GM19463 (cell line): ENCODE measurements around the gene MYOZ1.
"Not testable (repeated sequence)": the region's sequence is repeated elsewhere in the genome, so short reads cannot be mapped to it uniquely, and the experiment has no call there.

ENCODE experiments used
- ATAC-seq: cut with Tn5 transposase; IDR thresholded peaks from one replicate; pipeline ENCODE4 v1.9.1; 2021; ENCODE audit warnings: mild to moderate bottlenecking, moderate library complexity; ENCODE audit not compliant: unreplicated experiment

Gene MYOZ1

DNA sequence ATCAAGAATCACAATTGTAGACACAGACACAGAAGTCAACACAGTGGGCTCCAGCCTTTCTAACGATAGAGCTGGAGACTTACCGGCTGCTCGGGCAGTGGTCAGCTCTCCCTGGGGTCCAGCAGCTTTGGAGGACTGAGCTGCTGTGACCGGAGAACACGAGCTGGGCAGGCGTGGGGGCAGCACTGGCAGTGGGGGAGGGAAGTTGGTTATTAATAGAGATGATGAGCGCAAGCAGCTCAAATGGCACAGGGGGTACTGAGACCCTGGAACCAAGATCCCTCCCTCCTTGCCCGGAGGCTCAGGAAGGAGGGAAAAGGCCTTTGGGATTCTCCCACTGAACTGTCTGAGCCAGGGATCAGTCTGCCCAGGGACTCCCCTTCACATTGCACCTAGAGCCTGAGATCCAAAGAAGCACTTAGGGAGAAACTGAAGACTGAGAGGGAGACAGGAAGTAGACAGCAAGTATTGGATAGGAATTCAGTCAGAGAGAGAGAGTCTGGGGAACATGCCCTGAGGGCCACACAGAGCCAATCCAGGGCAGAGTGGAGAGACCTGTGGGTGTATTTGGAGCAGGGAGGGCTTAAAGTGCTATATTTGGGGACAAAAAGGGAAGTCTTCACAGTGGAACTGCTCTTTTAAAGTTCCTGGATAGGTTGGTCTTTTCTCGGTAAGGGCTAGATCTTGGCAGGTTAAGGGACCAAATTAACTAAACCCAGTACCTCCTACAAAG lies at the start of gene MYOZ1:
Gene MYOZ1, minus strand, starts transcription at position 147 of the 733 bp plus-strand sequence. CDS start 1,457 bp downstream, outside the sequence.
- ATAC-seq = no peak

DNA sequence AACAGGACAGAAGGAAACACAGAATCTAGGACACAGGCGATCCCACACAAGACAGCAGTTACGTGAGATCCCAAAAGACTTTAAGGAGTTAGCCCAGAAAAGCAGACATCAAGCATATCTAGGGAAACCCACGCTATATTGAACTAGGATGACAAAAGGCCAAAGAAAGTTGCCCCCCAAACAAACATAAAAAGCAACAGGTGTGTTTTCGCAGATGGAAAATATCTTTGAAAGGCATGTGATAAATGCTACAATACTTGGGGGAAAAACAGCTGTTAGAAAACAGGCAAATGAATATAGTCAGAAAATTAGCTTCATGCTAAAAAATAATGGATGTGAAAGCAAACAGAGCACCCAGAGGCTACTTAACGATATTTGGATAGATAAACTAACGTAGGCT lies 49.5 kb upstream of the MYOZ1 start:
- ATAC-seq = not testable (repeated sequence)

GRCh38 chr10:73689596-73689995 lies 48.3 kb upstream of the MYOZ1 start:
- ATAC-seq = not testable (repeated sequence)

DNA sequence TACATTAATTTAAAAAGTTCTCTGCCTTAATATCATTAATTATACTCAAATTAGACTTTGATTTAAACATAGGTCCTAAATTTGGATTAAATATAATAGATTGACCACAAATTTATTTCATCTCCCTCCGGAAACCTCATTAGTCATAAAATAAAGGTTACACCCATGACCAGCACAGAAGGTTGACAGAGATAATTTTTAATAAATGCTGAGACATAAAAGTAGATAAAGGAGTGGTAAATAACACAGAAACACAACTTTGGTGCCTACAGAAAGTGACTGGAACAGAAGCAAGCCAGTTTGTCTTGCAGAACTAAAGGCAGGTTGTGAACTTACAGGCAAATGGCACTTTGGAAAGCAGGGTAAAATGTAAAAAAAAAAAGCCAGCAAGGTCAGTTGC lies 46.4 kb upstream of the MYOZ1 start:
- ATAC-seq = not testable (repeated sequence)

- ATAC-seq = not testable (repeated sequence)
Measured at GRCh38 chr10:73674546-73674945, 33.3 kb upstream of the MYOZ1 start.

- ATAC-seq = not testable (repeated sequence)
Measured at GRCh38 chr10:73668378-73668777, 27.1 kb upstream of the MYOZ1 start.

- not testable (repeated sequence) for ATAC-seq
Measured at GRCh38 chr10:73666153-73666809, 25.0 kb upstream of the MYOZ1 start.

- not testable (repeated sequence) for ATAC-seq
Measured at GRCh38 chr10:73665581-73665980, 24.3 kb upstream of the MYOZ1 start.

GRCh38 chr10:73664156-73665040 lies 23.1 kb upstream of the MYOZ1 start:
- not testable (repeated sequence) for ATAC-seq

DNA sequence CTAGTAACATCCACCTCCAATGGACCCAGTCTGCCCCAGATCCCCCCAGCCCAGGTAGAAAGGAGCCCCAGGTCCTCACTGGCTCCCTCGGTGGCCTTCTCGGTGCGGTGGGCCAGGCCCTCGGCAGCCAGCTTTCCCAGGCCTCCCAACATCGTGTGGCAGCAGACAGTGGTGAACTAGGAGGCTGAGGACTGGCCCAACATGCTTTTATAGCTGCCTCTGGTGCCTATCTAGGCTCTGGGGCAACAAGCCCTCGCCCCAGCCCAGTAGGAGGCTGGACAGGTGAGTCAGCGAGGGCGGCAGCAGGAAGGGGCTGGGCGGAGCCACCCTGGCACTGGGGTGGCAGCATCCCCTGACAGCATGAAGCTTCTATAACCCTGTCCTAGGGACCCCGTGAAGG lies 22.3 kb upstream of the MYOZ1 start:
- not testable (repeated sequence) for ATAC-seq

DNA sequence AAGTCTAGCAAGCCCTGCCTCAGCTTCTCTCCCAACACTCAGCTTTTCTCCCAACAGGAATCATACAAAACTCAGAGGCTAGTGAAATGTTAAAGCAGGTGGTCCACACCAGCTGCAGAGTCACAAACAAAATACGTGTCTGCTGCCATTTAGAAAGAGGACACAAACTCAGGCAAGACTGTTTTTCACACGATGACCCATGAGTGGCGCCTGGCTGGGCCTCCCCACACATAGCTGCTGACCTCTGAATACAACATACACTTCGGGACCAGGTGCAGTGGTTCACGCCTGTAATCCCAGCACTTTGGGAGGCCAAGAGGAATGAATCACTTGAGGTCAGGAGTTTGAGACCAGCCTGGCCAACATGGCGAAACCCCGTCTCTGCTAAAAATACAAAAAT lies 21.4 kb upstream of the MYOZ1 start:
- not testable (repeated sequence) for ATAC-seq

DNA sequence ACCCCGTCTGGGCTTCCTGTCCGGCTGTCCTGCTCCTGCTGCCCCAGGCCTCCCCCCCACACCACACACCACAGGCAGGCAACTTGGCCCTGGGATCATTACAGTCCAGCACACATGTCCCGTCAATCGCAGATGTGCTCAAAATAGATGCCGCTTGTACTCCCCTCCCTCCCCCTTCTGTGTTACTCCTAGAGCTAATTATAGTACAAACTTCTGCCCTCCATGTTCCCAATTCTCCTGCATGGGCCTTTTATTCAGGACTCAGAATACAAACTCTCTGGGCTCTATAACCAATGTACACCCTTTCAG lies 14.7 kb upstream of the MYOZ1 start, which contains the start of gene SYNPO2L:
Gene SYNPO2L, minus strand, starts transcription at position 40 of the 309 bp plus-strand sequence. CDS start 107 bp downstream, outside the sequence.
- no peak for ATAC-seq

DNA sequence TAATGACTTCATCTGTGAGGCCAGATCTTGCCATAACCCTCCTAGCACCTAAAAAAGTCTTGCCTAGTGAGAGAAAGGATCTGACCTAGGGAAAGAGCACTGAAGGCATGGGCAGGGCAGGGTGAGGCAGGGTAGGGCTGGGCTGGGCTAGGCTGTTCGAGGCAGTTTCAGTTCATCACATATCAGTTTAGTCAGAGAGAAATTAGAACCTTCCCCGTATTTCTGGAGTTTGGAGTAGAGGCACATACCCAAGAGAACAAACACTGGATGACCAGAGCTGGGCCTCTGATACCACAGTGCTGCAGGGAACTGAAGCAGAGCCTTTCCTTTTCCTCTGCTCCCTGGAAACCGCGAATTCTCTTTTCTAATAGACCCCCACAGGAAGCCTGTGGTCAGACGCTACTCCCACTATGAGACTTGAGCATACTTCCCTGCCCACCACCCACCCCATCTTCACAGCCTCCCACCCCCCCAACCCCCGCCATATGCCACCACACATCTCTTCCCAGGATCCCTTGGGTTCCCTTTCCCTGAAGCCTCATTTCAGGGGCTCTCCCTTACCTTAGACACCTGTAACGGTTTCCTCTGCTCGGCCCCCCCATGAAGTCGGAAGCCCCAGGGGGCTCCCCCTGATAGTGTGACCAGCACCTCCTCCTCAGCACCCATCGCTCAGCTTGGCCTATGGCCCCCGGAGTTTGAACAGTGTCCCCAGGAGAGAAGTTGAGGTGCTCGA lies 14.1 kb upstream of the MYOZ1 start:
- ATAC-seq = no peak

- no peak for ATAC-seq
Measured at GRCh38 chr10:73653701-73654100, 12.4 kb upstream of the MYOZ1 start.

DNA sequence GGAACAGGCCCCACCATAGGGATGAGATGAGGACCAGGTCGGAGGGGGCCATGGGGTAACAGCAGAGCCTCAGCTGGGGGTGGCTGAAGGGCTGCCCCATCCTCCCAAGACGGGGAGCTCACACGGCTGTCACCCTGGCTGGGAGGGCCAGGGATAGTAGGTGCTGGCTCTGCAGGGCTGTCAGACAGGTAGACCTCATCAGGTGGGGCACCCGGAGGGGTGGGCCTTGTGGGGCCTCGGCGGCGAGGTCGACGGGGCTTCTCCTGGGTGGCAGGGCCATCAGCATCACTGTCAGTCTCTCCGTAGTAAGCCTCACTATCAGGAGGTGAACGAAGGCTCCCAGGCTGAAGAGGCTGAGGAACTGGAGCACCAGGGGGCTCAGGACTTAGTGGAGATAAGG lies 11.9 kb upstream of the MYOZ1 start:
- ATAC-seq = no peak

DNA sequence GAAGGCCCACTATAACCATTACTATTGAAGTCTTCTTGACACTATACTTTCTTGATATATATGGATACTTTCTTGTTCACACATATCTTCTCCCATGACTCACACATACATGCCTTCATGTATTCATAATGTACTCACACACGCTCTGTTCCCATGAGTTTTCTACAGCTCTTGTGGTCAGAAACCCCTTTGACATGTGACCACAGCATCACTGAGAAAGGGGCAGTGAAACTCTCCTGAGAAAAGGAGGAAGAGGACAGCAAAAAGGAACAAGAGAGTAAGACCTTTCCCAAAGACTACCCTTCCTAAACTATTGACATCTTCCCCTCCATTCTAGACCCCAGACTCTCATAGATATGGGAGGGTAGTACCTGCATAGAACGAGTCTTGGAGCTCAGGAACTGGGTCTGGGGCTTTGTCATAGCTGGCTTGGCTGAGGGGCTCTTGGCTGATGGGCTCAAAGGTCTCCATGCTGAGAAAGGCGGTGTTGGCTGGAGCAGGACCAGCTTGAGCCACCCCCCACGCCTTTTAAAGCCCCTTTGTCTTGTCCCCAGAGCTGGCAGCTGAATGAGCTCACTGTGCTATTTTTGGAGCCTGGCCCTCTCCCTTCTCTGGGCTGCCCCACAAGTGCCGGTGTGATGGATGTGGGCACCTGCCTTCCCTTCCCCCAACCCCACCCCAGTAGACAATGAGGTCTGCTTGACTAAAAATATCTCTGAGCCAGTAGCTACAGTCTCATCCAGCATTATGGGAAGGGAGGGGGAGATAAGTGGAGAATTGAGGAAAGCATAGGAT lies 9.5 kb upstream of the MYOZ1 start:
- peak; percentile 55 for ATAC-seq

DNA sequence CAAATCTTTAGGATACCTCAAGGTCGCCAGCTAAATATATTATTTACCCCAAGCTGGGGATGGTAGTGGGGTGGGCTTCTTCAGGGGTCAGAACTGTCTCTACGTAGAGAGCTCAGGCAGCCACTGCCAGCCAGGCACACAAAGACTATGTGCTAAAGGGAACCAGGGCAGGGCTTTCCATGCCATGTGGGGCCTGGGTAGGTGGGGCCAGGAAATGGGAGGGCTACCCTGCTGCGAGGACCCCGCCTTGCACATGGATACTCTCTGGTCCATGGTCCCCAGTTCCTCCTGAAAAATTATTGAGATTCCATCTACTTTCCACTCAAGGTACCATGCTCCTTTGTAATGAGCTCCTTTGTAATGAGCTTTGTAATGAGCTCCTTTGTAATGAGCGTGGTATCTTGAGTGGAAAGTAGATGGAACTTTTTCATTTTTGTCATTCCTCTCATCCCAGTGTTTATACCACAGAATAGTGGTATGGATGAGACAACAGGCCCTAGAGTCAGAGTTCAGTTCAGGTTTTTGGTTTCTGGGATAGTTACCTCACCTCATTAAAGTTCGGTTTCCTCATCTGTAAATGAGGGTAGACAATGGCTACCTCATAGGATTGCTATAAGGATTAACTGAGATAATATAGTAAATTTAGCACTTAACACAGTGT lies 8.7 kb upstream of the MYOZ1 start:
- no peak for ATAC-seq

DNA sequence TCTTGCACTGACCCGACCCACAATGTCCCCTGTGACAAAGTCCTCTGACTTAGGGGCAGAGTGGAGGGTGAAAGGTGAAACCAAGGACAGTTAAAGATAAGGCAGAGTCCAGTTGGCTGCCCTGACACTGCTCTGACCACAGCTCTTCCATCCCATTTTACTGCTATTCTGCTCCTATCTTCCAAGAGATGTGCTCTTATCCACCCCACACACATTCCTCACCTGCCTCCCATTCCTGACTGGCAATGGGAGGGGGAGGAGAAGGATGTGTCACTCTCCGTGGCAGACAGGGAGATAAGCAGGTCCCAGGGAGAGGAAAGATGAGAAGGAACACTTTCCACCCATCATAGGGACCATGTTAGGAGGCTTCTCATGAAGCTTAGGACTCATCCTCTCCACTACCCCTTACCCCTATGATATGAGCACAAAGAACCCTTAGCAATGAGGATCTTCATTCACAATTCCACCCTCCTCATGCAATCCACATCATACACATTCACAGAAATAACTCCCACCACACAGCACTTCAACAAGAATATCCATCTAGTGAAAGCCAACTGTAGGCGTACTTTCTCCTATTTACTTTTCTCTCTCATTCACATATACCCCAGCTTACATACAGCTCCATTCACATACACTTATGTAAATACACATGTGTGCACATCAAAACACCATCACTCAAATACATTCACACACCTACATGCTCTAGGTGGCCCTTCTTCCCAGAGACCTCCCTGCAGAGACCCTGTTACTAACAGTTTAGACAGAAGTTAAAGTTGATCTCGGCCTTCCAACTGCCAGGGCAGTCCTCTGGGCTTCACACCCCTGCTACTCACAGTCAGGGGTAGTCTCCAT lies 7.9 kb upstream of the MYOZ1 start:
- ATAC-seq = no peak
